ENCODE results near the gene KDM2B. TPM values are rescaled to one million over a fixed set of nuclear protein-coding genes. Genes with fewer than 3 reads are reported as not detected.

Gene KDM2B
- total and polyA plus RNA-seq, 2 of the 8 experiments (the other 6 are each of a cell fraction or from before 2014, with no cell fraction given) = 111 to 162 TPM

DNA sequence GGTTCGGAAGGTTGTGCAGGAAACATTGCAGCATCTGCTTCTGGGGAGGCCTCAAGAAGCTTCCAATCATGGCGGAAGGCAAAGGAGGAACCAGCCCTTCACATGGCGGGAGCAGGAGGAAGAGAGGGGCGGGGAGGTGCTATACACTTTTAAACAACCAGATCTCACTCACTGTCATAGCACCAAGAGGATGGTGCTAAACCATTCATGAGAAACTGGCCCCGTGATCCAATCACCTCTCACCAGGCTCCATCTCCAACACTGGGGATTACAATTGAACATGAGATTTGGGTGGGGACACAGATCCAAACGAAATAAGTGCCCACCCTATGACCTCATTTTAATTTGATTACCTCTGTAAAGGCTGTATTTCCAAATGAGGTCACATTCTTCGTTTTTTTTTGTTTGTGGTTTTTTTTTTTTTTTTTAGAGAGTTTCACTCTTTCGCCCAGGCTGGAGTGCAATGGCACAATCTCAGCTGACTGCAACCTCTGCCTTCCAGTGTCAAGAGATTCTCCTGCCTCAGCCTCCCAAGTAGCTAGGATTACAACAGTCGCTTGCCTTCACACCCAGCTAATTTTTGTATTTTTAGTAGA lies 34.1 kb upstream of the KDM2B start (continued):
- TF ChIP-seq SRF (IDR thresholded peaks at IDR 0.05; ENCODE audit: low read depth, low read length) (no peak), SUZ12 (IDR thresholded peaks at IDR 0.05; ENCODE audit: low read length) (no peak), JUN (IDR thresholded peaks at IDR 0.05; ENCODE audit: low read depth, low read length) (no peak), ASH2L (IDR thresholded peaks at IDR 0.05; ENCODE audit: low read length) (no peak), BACH1 (IDR thresholded peaks at IDR 0.05; ENCODE audit: low read length) (no peak), POLR2A (IDR thresholded peaks at IDR 0.05; ENCODE audit: control extremely low read depth in 1 of 2, low read depth in 2 of 2, low read length in 2 of 2) (no peak)
